Hematopoietic multipotent progenitor cell treated with erythropoietin and hydrocortisone succinate and interleukin-3 and kit ligand, for 17 days (in vitro differentiated cells): ENCODE measurements around the gene MYH7.
"Not testable (repeated sequence)": the region's sequence is repeated elsewhere in the genome, so short reads cannot be mapped to it uniquely, and the experiment has no call there.

ENCODE experiments used
- DNase-seq: peaks from one replicate; pipeline ENCODE4 v3.0.0-alpha.2; 2015; ENCODE audit warnings: low spot score

The MYH7 gene

GRCh38 chr14:23386266-23386657, 49.2 kb downstream of the MYH7 start:
- DNase-seq = not testable (repeated sequence)

GRCh38 chr14:23385642-23386265, 49.7 kb downstream of the MYH7 start:
- no peak for DNase-seq

- no peak for DNase-seq
Measured at GRCh38 chr14:23385244-23385641, 50.2 kb downstream of the MYH7 start.

- no peak for DNase-seq
Measured at GRCh38 chr14:23384364-23385080, 50.9 kb downstream of the MYH7 start.

- no peak for DNase-seq
Measured at GRCh38 chr14:23382731-23383440, 52.6 kb downstream of the MYH7 start.

GRCh38 chr14:23382276-23382675, 53.2 kb downstream of the MYH7 start:
- no peak for DNase-seq

- no peak for DNase-seq
Measured at GRCh38 chr14:23381871-23382270, 53.6 kb downstream of the MYH7 start.

- DNase-seq = no peak
Measured at GRCh38 chr14:23380976-23381375, 54.5 kb downstream of the MYH7 start.

GRCh38 chr14:23380197-23380914, 55.1 kb downstream of the MYH7 start:
- no peak for DNase-seq

GRCh38 chr14:23379366-23380196, 55.9 kb downstream of the MYH7 start:
- peak; percentile 77 for DNase-seq

GRCh38 chr14:23378612-23379220, 56.7 kb downstream of the MYH7 start:
- no peak for DNase-seq

GRCh38 chr14:23377573-23378563, 57.6 kb downstream of the MYH7 start:
- no peak for DNase-seq

- DNase-seq = no peak
Measured at GRCh38 chr14:23377198-23377550, 58.3 kb downstream of the MYH7 start.

- no peak for DNase-seq
Measured at GRCh38 chr14:23376482-23377197, 58.8 kb downstream of the MYH7 start, which contains the start of gene CMTM5. Gene CMTM5, plus strand, starts transcription at chr14:23377046. Its CDS starts 206 bp downstream, at chr14:23377252.

- no peak for DNase-seq
Measured at GRCh38 chr14:23375527-23376251, 59.8 kb downstream of the MYH7 start.

GRCh38 chr14:23373041-23373440, 62.4 kb downstream of the MYH7 start:
- DNase-seq = no peak

GRCh38 chr14:23372509-23372908, 63.0 kb downstream of the MYH7 start, which contains the start of gene IL25:
Gene IL25, plus strand, starts transcription at chr14:23372809.
- DNase-seq = no peak

- DNase-seq = no peak
Measured at GRCh38 chr14:23371865-23372264, 63.6 kb downstream of the MYH7 start.
